Progenitor cell of endocrine pancreas (in vitro differentiated cells): ENCODE results near the gene ZMIZ2. TPM values are rescaled to one million over a fixed set of nuclear protein-coding genes. Genes with fewer than 3 reads are reported as not detected.
A peak's percentile ranks its signal among the peaks of the same experiment; 100 is the strongest.

Experiments used
- DNase-seq: peaks from one replicate; pipeline ENCODE4 v3.0.0; 2021; ENCODE audit warnings: low spot score; ENCODE audit not compliant: unreplicated experiment
- H3K27ac Mint-ChIP-seq: 2 replicates; pipeline ENCODE4 v1.8.0; 2021; ENCODE audit warnings: mild to moderate bottlenecking, moderate library complexity, mixed read lengths
- H3K27me3 Mint-ChIP-seq: 2 replicates; pipeline ENCODE4 v1.8.0; 2021; ENCODE audit warnings: mixed read lengths
- H3K36me3 Mint-ChIP-seq: 2 replicates; pipeline ENCODE4 v1.8.0; 2022; ENCODE audit warnings: mixed read lengths; ENCODE audit not compliant: insufficient read depth
- H3K4me1 Mint-ChIP-seq: 2 replicates; pipeline ENCODE4 v1.8.0; 2021; ENCODE audit warnings: low read depth, mixed read lengths
- H3K4me3 Mint-ChIP-seq: 2 replicates; pipeline ENCODE4 v1.8.0; 2021; ENCODE audit warnings: low read depth, mild to moderate bottlenecking, moderate library complexity, mixed read lengths
- H3K9me3 Mint-ChIP-seq: 2 replicates; pipeline ENCODE4 v1.8.0; 2021; ENCODE audit warnings: low read depth, mixed read lengths
- CTCF ChIP-seq: fragments of 200-600 bp; sonication (generic); IDR thresholded peaks from one replicate; pipeline ENCODE4 v1.5.0; 2021; ENCODE audit warnings: antibody characterized with exemption, mild to moderate bottlenecking; ENCODE audit not compliant: unreplicated experiment
- total RNA-seq: library from RNA; stranded (reverse); gene quantifications from 2 replicates; pipeline ENCODE4 v1.2.1, GENCODE V29; 2021

Gene ZMIZ2
- total RNA-seq, 1 donor from 2014 or later: 222 TPM

GRCh38 chr7:44738051-44738723 lies 10.5 kb upstream of the ZMIZ2 start:
- Mint-ChIP-seq H3K4me1 (no peaks in the 10 kb centered on the region), H3K36me3 (no peaks in the 10 kb centered on the region)

GRCh38 chr7:44738876-44739665 lies 9.6 kb upstream of the ZMIZ2 start:
- Mint-ChIP-seq H3K27ac (no peak overlapping the region), H3K27me3 (no peaks in the 10 kb centered on the region), H3K4me1 (peaks cover 5% of the 10 kb centered on the region), H3K36me3 (no peaks in the 10 kb centered on the region), H3K9me3 (no peaks in the 10 kb centered on the region), H3K4me3 (no peak overlapping the region)
- no peak for TF ChIP-seq CTCF
- no peak for DNase-seq

More at GRCh38 chr7:44738051-44738723, 10.5 kb upstream of the ZMIZ2 start:
- Mint-ChIP-seq H3K4me3 (no peak overlapping the region), H3K27me3 (no peaks in the 10 kb centered on the region), H3K27ac (no peak overlapping the region), H3K9me3 (no peaks in the 10 kb centered on the region)
- no peak for TF ChIP-seq CTCF
- no peak for DNase-seq

DNA sequence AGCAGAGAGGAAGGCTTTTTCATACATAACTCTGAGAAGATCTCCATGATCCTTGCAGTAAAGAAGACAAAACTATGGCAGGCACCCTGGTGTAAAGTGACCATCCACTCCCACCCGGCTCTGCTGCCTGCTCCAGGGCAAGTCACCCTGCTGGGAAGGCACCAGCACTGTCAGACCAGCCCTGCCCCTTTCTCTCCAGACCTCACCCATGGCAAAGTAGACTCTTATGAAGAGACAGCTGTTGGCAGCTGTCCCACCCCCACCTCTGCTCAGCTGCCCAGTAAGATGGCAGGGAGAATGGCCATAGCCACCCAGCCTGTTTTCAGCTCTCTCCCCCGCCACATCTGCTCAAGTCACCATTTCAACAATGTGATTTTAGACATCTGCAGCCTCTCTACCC lies 8.6 kb upstream of the ZMIZ2 start:
- H3K4me1 Mint-ChIP-seq: peaks cover 5% of the 10 kb centered on the region
- no peak for DNase-seq
- H3K4me3 Mint-ChIP-seq: no peak overlapping the region
- no peaks in the 10 kb centered on the region for H3K36me3 Mint-ChIP-seq
- H3K9me3 Mint-ChIP-seq: no peaks in the 10 kb centered on the region
- H3K27ac Mint-ChIP-seq: no peak overlapping the region
- TF ChIP-seq CTCF: no peak
- H3K27me3 Mint-ChIP-seq: no peaks in the 10 kb centered on the region

DNA sequence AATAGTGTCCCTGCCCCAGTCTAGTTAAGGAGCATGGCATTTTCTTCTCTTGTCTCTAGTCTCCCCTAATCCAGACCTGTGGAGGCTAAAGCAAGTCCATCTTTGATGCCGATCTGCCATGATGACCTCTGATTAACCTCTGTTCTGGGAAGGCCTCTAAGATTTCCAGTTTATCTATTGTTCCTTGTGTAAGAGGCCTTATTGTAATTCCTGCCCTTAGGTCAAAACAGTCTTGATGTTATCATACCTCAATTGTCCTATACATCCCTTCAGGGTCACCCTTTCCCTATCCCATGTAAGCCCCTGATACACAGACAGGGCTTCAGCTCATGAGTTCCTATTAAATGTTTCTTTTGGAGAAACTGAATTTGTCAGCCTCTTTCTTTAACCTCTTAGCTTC lies 4.9 kb upstream of the ZMIZ2 start:
- peaks cover 8% of the 10 kb centered on the region for H3K4me1 Mint-ChIP-seq
- H3K27ac Mint-ChIP-seq: peak overlapping the region; percentile 90
- H3K36me3 Mint-ChIP-seq: no peaks in the 10 kb centered on the region

More for the DNA sequence above, 4.9 kb upstream of the ZMIZ2 start:
- H3K9me3 Mint-ChIP-seq: no peaks in the 10 kb centered on the region
- no peak for TF ChIP-seq CTCF
- no peak overlapping the region for H3K4me3 Mint-ChIP-seq
- H3K27me3 Mint-ChIP-seq: no peaks in the 10 kb centered on the region
- no peak for DNase-seq
